DND-41 (cell line): ENCODE results near the gene EPHB1.
"Not testable (repeated sequence)": the region's sequence is repeated elsewhere in the genome, so short reads cannot be mapped to it uniquely, and the experiment has no call there.

Experiments
- ATAC-seq: fragments of 200-7000 bp; cut with Tn5 transposase; 3 replicates; pipeline ENCODE4 v1.9.1; 2021; ENCODE audit warnings: low read depth; ENCODE audit not compliant: insufficient read depth
- DNase-seq: peaks from one replicate; pipeline ENCODE4 v3.0.0-alpha.2; 2020
- H2AFZ ChIP-seq: 2 replicates; pipeline ENCODE4 v1.6.0; 2012; ENCODE audit warnings: low read depth, low read length
- H3K27ac ChIP-seq: 2 replicates; pipeline ENCODE4 v1.5.1; 2012; ENCODE audit warnings: low read length, inconsistent platforms
- H3K27me3 ChIP-seq: fragments of 200-600 bp; sonication (generic); 2 replicates; pipeline ENCODE4 v1.6.0; 2012; ENCODE audit warnings: low read length, mild to moderate bottlenecking, inconsistent platforms; ENCODE audit not compliant: insufficient read depth, poor library complexity
- H3K36me3 ChIP-seq: 2 replicates; pipeline ENCODE4 v1.5.1; 2012; ENCODE audit warnings: low read length, inconsistent platforms; ENCODE audit not compliant: insufficient read depth
- H3K4me1 ChIP-seq: 2 replicates; pipeline ENCODE4 v1.5.1; 2012; ENCODE audit warnings: mild to moderate bottlenecking, low read length; ENCODE audit not compliant: insufficient read depth
- H3K4me2 ChIP-seq: 2 replicates; pipeline ENCODE4 v1.6.0; 2012; ENCODE audit warnings: mild to moderate bottlenecking, moderate library complexity, low read length, inconsistent platforms; ENCODE audit not compliant: insufficient read depth
- H3K4me3 ChIP-seq, 2 experiments: fragments of 200-600 bp in 1 of 2; shearing (Covaris generic) in 1 of 2; 2 replicates each; pipeline ENCODE4 v1.5.1; 2012 to 2016; ENCODE audit warnings: inconsistent platforms in 2 of 2, low read length in 2 of 2, mild to moderate bottlenecking in 2 of 2, low read depth in 1 of 2, moderate library complexity in 1 of 2
- H3K79me2 ChIP-seq: 2 replicates; pipeline ENCODE4 v1.6.0; 2012; ENCODE audit warnings: low read length, inconsistent platforms; ENCODE audit not compliant: insufficient read depth
- H3K9ac ChIP-seq: 2 replicates; pipeline ENCODE4 v1.6.0; 2012; ENCODE audit warnings: low read depth, mild to moderate bottlenecking, inconsistent platforms, low read length, moderate library complexity
- H3K9me3 ChIP-seq: 2 replicates; pipeline ENCODE4 v1.5.1; 2012; ENCODE audit warnings: low read length, moderate library complexity, mild to moderate bottlenecking, inconsistent platforms; ENCODE audit not compliant: insufficient read depth, severe bottlenecking
- H4K20me1 ChIP-seq: 2 replicates; pipeline ENCODE4 v1.6.0; 2012; ENCODE audit warnings: low read length; ENCODE audit not compliant: insufficient read depth
- EZH2 ChIP-seq: IDR thresholded peaks from 3 replicates; pipeline ENCODE4 v1.6.1; 2012; ENCODE audit warnings: borderline replicate concordance, low read depth, mild to moderate bottlenecking, moderate library complexity, low read length, inconsistent platforms; ENCODE audit not compliant: severe bottlenecking
- TF ChIP-seq, protein P1 (sequence below): IDR thresholded peaks from 2 replicates; pipeline ENCODE4 v1.5.1; 2012; ENCODE audit warnings: borderline replicate concordance, low read length, moderate library complexity, mild to moderate bottlenecking; ENCODE audit not compliant: poor library complexity, severe bottlenecking; ENCODE audit errors: extremely low read depth

The EPHB1 gene

DNA sequence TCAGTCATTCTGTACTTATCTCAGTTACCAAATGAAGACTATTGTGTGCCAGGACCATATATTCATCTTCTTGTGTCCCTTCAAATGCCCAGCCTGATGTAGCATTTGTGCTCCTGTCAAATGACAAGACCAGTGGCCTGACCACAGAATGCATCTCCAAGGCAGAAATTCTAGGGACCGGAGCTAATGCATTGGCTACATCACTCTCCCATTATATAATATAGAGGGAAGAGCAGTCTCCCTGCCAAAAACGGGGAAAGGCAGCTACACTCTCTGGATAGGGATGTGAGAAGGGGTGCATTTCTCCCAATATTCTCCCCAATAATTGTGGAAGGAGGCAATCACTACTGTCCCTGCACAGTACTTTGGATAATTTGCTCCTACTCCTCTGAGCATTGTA is 312.0 kb downstream of the EPHB1 start:
- Histone ChIP-seq H4K20me1 (no peaks in the 10 kb centered on the region), H3K36me3 (no peaks in the 10 kb centered on the region)
- DNase-seq, result no peak

DNA sequence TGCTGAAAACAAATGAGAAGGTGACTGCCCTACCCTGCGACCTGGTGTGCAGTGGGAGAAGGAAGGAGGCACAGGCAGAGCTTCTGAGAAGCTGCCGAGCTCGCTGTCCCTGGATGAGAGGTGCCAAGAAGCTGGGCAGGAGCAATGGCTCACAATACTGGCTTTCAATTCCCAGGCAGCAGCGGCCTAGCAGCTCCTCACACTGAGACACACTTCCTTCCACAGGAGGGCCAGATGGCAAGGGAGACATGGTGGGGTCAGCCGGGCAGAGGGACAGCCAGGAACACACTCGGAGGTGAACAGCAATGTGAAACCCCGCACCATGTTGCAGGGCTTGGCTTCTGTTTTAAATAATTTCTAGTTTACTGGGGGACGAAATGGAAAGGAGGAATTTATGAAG is 314.6 kb downstream of the EPHB1 start:
- H3K4me3 ChIP-seq, result no peak overlapping the region
- H3K9me3 ChIP-seq, result no peaks in the 10 kb centered on the region
- no peaks in the 10 kb centered on the region for H3K36me3 ChIP-seq
- no peak overlapping the region for H2AFZ ChIP-seq
- no peaks in the 10 kb centered on the region for H3K27me3 ChIP-seq
- no peak for DNase-seq
- H3K79me2 ChIP-seq, result no peaks in the 10 kb centered on the region
- H3K4me1 ChIP-seq, result no peaks in the 10 kb centered on the region
- no peak overlapping the region for H3K9ac ChIP-seq
- H4K20me1 ChIP-seq, result no peaks in the 10 kb centered on the region
- ATAC-seq, result no peak
- no peak overlapping the region for H3K27ac ChIP-seq
- no peak overlapping the region for H3K4me2 ChIP-seq
- TF ChIP-seq EZH2, result no peak
- TF ChIP-seq, protein P1, sequence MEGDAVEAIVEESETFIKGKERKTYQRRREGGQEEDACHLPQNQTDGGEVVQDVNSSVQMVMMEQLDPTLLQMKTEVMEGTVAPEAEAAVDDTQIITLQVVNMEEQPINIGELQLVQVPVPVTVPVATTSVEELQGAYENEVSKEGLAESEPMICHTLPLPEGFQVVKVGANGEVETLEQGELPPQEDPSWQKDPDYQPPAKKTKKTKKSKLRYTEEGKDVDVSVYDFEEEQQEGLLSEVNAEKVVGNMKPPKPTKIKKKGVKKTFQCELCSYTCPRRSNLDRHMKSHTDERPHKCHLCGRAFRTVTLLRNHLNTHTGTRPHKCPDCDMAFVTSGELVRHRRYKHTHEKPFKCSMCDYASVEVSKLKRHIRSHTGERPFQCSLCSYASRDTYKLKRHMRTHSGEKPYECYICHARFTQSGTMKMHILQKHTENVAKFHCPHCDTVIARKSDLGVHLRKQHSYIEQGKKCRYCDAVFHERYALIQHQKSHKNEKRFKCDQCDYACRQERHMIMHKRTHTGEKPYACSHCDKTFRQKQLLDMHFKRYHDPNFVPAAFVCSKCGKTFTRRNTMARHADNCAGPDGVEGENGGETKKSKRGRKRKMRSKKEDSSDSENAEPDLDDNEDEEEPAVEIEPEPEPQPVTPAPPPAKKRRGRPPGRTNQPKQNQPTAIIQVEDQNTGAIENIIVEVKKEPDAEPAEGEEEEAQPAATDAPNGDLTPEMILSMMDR, result no peak

More for the DNA sequence above, 312.0 kb downstream of the EPHB1 start:
- H3K79me2 ChIP-seq, result no peaks in the 10 kb centered on the region
- H3K9ac ChIP-seq, result no peak overlapping the region
- no peak overlapping the region for H3K4me2 ChIP-seq
- no peak for ATAC-seq
- no peak overlapping the region for H3K4me3 ChIP-seq
- no peaks in the 10 kb centered on the region for H3K4me1 ChIP-seq
- H2AFZ ChIP-seq, result no peak overlapping the region
- H3K9me3 ChIP-seq, result no peaks in the 10 kb centered on the region
- H3K27ac ChIP-seq, result no peak overlapping the region
- TF ChIP-seq, protein P1, result no peak
- TF ChIP-seq EZH2, result no peak
- no peaks in the 10 kb centered on the region for H3K27me3 ChIP-seq

DNA sequence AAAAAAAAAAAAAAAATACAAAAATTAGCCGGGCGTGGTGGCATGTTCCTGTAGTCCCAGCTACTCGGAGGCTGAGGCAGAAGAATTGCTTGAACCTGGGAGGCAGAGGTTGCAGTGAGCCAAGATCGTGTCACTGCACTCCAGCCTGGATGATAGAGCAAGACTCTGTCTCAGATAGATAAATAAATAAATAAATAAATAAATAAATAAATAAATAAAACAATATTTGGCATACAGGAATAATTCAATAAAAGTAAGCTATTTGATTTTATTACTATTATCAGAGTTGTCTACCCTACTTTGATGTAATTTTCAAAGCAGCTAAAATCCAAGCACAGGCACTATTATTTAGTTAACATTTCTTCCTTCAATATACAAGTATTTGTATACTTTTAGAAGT is 319.5 kb downstream of the EPHB1 start:
- H4K20me1 ChIP-seq, DNase-seq, H3K27me3 ChIP-seq, H3K4me2 ChIP-seq, H3K4me1 ChIP-seq, H3K9ac ChIP-seq, H3K4me3 ChIP-seq, ATAC-seq, H3K36me3 ChIP-seq, H3K9me3 ChIP-seq, H2AFZ ChIP-seq, H3K27ac ChIP-seq, H3K79me2 ChIP-seq: not testable (repeated sequence)

DNA sequence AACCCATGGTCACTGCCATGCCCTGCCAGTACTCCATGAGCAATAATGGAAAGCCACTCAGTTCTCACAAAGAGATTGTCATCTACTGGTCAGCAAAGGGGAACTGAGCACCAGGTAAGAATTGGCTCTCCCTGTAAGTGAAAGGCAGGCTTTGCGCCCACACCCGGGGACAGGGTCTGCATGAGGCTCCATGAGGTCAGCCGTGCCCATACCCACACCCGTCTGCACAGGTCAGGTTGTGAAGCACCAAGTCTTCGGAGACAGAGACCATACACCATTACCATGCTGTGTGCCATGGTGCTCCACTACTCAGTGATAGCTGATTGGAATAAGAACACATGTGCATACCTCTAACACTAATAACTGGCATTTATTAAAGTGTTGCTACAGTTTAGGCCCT is 322.9 kb downstream of the EPHB1 start:
- H3K27me3 ChIP-seq, result no peaks in the 10 kb centered on the region
- no peaks in the 10 kb centered on the region for H3K9me3 ChIP-seq
- ATAC-seq (no peak), DNase-seq (no peak)
- no peak overlapping the region for H3K27ac ChIP-seq
- no peaks in the 10 kb centered on the region for H3K79me2 ChIP-seq
- H3K4me3 ChIP-seq, result no peak overlapping the region
- TF ChIP-seq, protein P1, result no peak
- no peak overlapping the region for H3K4me2 ChIP-seq
- no peak overlapping the region for H3K9ac ChIP-seq
- H3K4me1 ChIP-seq, result no peaks in the 10 kb centered on the region
- no peaks in the 10 kb centered on the region for H4K20me1 ChIP-seq
- H3K36me3 ChIP-seq, result no peaks in the 10 kb centered on the region
- H2AFZ ChIP-seq, result no peak overlapping the region
